GM18502 (cell line): ENCODE results near the gene PLCB3.
"Not testable (repeated sequence)": the region's sequence is repeated elsewhere in the genome, so short reads cannot be mapped to it uniquely, and the experiment has no call there.

Source experiments
- ATAC-seq: cut with Tn5 transposase; IDR thresholded peaks from one replicate; pipeline ENCODE4 v1.9.1; 2021; ENCODE audit warnings: mild to moderate bottlenecking; ENCODE audit not compliant: unreplicated experiment, poor library complexity

The PLCB3 gene

GRCh38 chr11:64315667-64316526, 64.6 kb downstream of the PLCB3 start:
- not testable (repeated sequence) for ATAC-seq

- ATAC-seq, result peak; percentile 13
Measured at GRCh38 chr11:64316672-64317324, 65.5 kb downstream of the PLCB3 start.

- peak; percentile 60 for ATAC-seq
Measured at GRCh38 chr11:64317325-64317960, 66.1 kb downstream of the PLCB3 start, which contains the start of gene TRMT112. Gene TRMT112, minus strand, starts transcription at chr11:64317559. Its CDS starts 33 bp downstream, at chr11:64317526.

GRCh38 chr11:64317961-64318765, 66.8 kb downstream of the PLCB3 start, which contains the start of gene PRDX5:
Gene PRDX5, plus strand, starts transcription at chr11:64318121. Its CDS starts 95 bp downstream, at chr11:64318216.
- peak; percentile 75 for ATAC-seq
